Vagina (tissue), 2 donors: ENCODE data around the gene CAP1.

Experiments
- POLR2A ChIP-seq, 2 donors: fragments of 450-650 bp; IDR thresholded peaks; one replicate each; pipeline ENCODE4 v1.6.1; 2017; ENCODE audit warnings: antibody characterized with exemption in 2 of 2, mild to moderate bottlenecking in 2 of 2, moderate library complexity in 2 of 2
- POLR2AphosphoS5 ChIP-seq, 2 donors: sonication (generic); formaldehyde crosslinking; IDR thresholded peaks; one replicate each; pipeline ENCODE4 v1.9.0; 2017; ENCODE audit warnings: antibody characterized with exemption in 2 of 2, mild to moderate bottlenecking in 2 of 2, low read depth in 1 of 2; ENCODE audit not compliant: insufficient read depth in 1 of 2
- TF ChIP-seq, protein P1 (sequence below), 3 experiments: fragments of 450-650 bp in 2 of 3; fragments of 200-600 bp in 1 of 3; sonication (generic) in 1 of 3; IDR thresholded peaks; one replicate each; pipeline ENCODE4 v1.5.1; 2017 to 2019; ENCODE audit warnings: antibody characterized with exemption in 3 of 3, mild to moderate bottlenecking in 2 of 3, moderate library complexity in 2 of 3

DNA sequence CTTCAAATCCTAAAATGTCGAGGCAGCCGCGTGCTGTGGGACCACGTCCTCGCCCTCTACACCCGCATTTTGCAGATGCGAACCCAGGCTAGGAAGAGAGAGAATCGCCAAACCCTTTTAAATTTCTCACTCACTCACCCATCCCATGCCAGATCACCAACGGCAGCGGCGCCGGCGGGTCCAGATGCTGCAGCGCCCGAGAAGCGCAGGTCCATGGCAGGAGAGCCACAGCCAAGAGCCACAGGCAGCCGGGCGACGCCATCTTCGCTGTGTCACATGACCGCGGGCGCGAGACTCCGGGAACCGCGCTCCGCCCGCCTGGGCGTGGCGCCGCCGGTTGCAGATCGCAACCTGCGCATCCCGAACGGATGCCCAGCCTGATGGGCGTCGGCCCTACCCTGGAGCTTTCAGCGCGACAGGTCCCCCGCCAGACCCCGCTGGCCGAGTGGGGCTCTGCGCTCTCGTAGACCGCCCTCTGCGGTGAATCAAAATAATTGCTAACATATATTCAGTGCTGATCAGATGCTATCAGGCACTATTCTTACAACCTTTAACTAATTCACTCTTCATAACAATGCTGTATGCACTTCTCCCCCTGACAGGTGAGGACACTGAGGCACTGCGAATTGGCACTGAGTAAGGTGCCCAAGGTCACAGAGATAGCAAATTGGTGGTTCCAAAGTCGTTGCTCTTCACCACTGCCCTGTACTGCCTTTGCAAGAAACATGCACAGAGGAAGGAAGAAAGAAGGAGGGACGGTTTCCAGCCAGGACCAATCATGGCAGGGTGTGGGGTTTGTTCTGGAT, 56.7 kb downstream of the CAP1 start, which contains the start of gene PPT1:
- TF ChIP-seq POLR2A (IDR thresholded peaks at IDR 0.05) (no peak), POLR2AphosphoS5 (IDR thresholded peaks at IDR 0.05; ENCODE audit: insufficient read depth in 1 of 2, low read depth in 1 of 2) (peak; percentile 78 to 82)
- TF ChIP-seq, protein P1, sequence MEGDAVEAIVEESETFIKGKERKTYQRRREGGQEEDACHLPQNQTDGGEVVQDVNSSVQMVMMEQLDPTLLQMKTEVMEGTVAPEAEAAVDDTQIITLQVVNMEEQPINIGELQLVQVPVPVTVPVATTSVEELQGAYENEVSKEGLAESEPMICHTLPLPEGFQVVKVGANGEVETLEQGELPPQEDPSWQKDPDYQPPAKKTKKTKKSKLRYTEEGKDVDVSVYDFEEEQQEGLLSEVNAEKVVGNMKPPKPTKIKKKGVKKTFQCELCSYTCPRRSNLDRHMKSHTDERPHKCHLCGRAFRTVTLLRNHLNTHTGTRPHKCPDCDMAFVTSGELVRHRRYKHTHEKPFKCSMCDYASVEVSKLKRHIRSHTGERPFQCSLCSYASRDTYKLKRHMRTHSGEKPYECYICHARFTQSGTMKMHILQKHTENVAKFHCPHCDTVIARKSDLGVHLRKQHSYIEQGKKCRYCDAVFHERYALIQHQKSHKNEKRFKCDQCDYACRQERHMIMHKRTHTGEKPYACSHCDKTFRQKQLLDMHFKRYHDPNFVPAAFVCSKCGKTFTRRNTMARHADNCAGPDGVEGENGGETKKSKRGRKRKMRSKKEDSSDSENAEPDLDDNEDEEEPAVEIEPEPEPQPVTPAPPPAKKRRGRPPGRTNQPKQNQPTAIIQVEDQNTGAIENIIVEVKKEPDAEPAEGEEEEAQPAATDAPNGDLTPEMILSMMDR (IDR thresholded peaks at IDR 0.05): no peak
